ENCODE results near the gene AOPEP.

GRCh38 chr9:95048225-95049087 is 322.0 kb downstream of the AOPEP start:
- TF ChIP-seq CTCF (IDR thresholded peaks at IDR 0.05; ENCODE audit: low read depth, low read length, poor library complexity, severe bottlenecking) (no peak), EZH2phosphoT487 (IDR thresholded peaks at IDR 0.05; ENCODE audit: borderline replicate concordance, low read length) (peak; percentile 91; the same call in 1 of the 2 replicates)

All from DOHH2 (cell line).